ENCODE measurements around the gene TMEM74B. TPM values are rescaled to one million over a fixed set of nuclear protein-coding genes. Genes with fewer than 3 reads are reported as not detected.
A peak's percentile ranks its signal among the peaks of the same experiment; 100 is the strongest.

TMEM74B gene
- total and polyA plus RNA-seq, 9 of the 15 experiments (the other 6 are each of a cell fraction or from before 2014, with no cell fraction given) = 0.24 to 19.0 (median 7.5) TPM

DNA sequence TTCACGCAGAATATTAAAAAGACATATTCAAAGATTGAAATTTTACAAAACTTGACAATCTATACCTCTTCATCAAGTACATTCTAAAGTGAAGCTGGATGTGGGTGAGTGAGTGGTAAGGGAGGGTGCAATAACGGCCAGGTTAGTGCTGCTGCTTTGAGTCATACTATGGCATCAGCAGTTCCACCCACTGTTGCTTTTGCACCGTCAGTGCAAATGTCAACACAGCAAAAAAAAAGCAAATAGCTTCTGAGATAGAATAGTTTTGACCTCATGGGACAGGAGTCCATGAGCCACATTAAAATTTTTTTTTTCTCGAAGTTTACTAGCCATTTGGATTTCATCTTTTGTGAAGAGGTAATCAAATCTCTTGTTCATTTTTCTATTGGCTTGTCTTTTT is 34.6 kb downstream of the TMEM74B start:
- Histone ChIP-seq H3K4me2 (ENCODE audit: insufficient read depth, low read length) (no peak overlapping the region), H3K27me3 (ENCODE audit: control insufficient read depth in 2 of 2, insufficient read depth in 2 of 2, low read length in 2 of 2) (no peaks in the 10 kb centered on the region), H3K4me3 (no peak overlapping the region), H3K9me1 (ENCODE audit: control insufficient read depth, insufficient read depth, low read length) (no peaks in the 10 kb centered on the region), H3K36me3 (ENCODE audit: control insufficient read depth, insufficient read depth, low read length) (peaks cover 69% of the 10 kb centered on the region), H3K27ac (ENCODE audit: extremely low read depth, low read depth, low read length) (no peak overlapping the region), H3K4me1 (replicated peaks in 1 of 2; ENCODE audit: control insufficient read depth in 2 of 2, insufficient read depth in 2 of 2, low read length in 2 of 2) (no peaks in the 10 kb centered on the region), H4K20me1 (replicated peaks; ENCODE audit: control insufficient read depth, insufficient read depth, low read length) (no peaks in the 10 kb centered on the region), H3K9me3 (replicated peaks; ENCODE audit: control insufficient read depth, insufficient read depth, low read depth, low read length) (no peaks in the 10 kb centered on the region), H3K79me2 (ENCODE audit: control insufficient read depth, insufficient read depth, low read length) (no peaks in the 10 kb centered on the region; the same call in 2 of the 3 replicates), H3K9ac (ENCODE audit: insufficient read depth in 1 of 2, low read depth in 2 of 2, low read length in 2 of 2) (no peak overlapping the region), H2AFZ (ENCODE audit: low read depth, low read length) (no peak overlapping the region)
- POLR2A ChIA-PET = interaction anchor here (0.6 to 1.3 kb wide), 3 partner anchors 8 to 161 kb away, joined by 3 to 4 read pairs (median 4); no protein-coding TSS in a partner anchor
- WGBS (ENCODE audit: insufficient coverage, low coverage, missing lambda C conversion rate) = 64% methylated on average over 4 of the region's 4 CpGs
- intact Hi-C loops (cut with micrococcal nuclease) (no loop called here), in situ Hi-C loops (cut with MboI) (no loop called here)
- BruUV-seq (replicated peaks) = no TSS peak
- CTCF ChIA-PET (ENCODE audit: low intra/inter-chr PET ratio) = interaction anchor here (0.7 kb wide), 1 partner anchor 534 kb away, joined by 3 read pairs; no protein-coding TSS in a partner anchor
- ATAC-seq (no peak), DNase-seq (ENCODE audit: extremely low read depth in 1 of 4, low spot score in 3 of 4) (no peak), FAIRE-seq (no peak)
- TF ChIP-seq, protein P1, sequence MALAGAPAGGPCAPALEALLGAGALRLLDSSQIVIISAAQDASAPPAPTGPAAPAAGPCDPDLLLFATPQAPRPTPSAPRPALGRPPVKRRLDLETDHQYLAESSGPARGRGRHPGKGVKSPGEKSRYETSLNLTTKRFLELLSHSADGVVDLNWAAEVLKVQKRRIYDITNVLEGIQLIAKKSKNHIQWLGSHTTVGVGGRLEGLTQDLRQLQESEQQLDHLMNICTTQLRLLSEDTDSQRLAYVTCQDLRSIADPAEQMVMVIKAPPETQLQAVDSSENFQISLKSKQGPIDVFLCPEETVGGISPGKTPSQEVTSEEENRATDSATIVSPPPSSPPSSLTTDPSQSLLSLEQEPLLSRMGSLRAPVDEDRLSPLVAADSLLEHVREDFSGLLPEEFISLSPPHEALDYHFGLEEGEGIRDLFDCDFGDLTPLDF (CRISPR knock-in tag; IDR thresholded peaks at IDR 0.05) = no peak
- no peak for TF ChIP-seq MEF2A (IDR thresholded peaks at IDR 0.05; ENCODE audit: control insufficient read depth, low read depth, low read length)
- TF ChIP-seq HNRNPLL (IDR thresholded peaks at IDR 0.05; ENCODE audit: low read depth, low read length, poor library complexity, severe bottlenecking) = no peak
- TF ChIP-seq POLR2AphosphoS5 (IDR thresholded peaks at IDR 0.05; ENCODE audit: control insufficient read depth, insufficient read depth, low read depth, low read length) = no peak
- TF ChIP-seq, protein P2, sequence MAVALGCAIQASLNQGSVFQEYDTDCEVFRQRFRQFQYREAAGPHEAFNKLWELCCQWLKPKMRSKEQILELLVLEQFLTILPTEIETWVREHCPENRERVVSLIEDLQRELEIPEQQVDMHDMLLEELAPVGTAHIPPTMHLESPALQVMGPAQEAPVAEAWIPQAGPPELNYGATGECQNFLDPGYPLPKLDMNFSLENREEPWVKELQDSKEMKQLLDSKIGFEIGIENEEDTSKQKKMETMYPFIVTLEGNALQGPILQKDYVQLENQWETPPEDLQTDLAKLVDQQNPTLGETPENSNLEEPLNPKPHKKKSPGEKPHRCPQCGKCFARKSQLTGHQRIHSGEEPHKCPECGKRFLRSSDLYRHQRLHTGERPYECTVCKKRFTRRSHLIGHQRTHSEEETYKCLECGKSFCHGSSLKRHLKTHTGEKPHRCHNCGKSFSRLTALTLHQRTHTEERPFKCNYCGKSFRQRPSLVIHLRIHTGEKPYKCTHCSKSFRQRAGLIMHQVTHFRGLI (CRISPR knock-in tag; IDR thresholded peaks at IDR 0.05) = no peak
- TF ChIP-seq SIX5 (IDR thresholded peaks at IDR 0.05; ENCODE audit: borderline replicate concordance in 1 of 2, insufficient read depth in 1 of 2, low read depth in 1 of 2, low read length in 2 of 2) = no peak
- TF ChIP-seq SP1 (CRISPR knock-in tag; IDR thresholded peaks at IDR 0.05) = no peak
- TF ChIP-seq ZBTB17 (CRISPR knock-in tag; IDR thresholded peaks at IDR 0.05) = no peak
- TF ChIP-seq CBX2 (IDR thresholded peaks at IDR 0.05; ENCODE audit: insufficient read depth, low read length, poor library complexity, severe bottlenecking) = no peak
- TF ChIP-seq, protein P3, sequence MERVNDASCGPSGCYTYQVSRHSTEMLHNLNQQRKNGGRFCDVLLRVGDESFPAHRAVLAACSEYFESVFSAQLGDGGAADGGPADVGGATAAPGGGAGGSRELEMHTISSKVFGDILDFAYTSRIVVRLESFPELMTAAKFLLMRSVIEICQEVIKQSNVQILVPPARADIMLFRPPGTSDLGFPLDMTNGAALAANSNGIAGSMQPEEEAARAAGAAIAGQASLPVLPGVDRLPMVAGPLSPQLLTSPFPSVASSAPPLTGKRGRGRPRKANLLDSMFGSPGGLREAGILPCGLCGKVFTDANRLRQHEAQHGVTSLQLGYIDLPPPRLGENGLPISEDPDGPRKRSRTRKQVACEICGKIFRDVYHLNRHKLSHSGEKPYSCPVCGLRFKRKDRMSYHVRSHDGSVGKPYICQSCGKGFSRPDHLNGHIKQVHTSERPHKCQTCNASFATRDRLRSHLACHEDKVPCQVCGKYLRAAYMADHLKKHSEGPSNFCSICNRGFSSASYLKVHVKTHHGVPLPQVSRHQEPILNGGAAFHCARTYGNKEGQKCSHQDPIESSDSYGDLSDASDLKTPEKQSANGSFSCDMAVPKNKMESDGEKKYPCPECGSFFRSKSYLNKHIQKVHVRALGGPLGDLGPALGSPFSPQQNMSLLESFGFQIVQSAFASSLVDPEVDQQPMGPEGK (CRISPR knock-in tag; IDR thresholded peaks at IDR 0.05; ENCODE audit: borderline replicate concordance) = no peak
- no peak for TF ChIP-seq GABPB1 (CRISPR knock-in tag; IDR thresholded peaks at IDR 0.05)
- TF ChIP-seq ZNF75A (CRISPR knock-in tag; IDR thresholded peaks at IDR 0.05) = no peak
- TF ChIP-seq WHSC1 (IDR thresholded peaks at IDR 0.05; ENCODE audit: low read length) = no peak
- peak; percentile 21; the same call in 1 of the 2 replicates for TF ChIP-seq MAFF (IDR thresholded peaks at IDR 0.05; ENCODE audit: low read length)
- no peak for TF ChIP-seq SETDB1 (IDR thresholded peaks at IDR 0.05; ENCODE audit: low read length)
- TF ChIP-seq, protein P4, sequence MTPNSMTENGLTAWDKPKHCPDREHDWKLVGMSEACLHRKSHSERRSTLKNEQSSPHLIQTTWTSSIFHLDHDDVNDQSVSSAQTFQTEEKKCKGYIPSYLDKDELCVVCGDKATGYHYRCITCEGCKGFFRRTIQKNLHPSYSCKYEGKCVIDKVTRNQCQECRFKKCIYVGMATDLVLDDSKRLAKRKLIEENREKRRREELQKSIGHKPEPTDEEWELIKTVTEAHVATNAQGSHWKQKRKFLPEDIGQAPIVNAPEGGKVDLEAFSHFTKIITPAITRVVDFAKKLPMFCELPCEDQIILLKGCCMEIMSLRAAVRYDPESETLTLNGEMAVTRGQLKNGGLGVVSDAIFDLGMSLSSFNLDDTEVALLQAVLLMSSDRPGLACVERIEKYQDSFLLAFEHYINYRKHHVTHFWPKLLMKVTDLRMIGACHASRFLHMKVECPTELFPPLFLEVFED (CRISPR knock-in tag; conservative IDR thresholded peaks at IDR 0.05) = no peak
- TF ChIP-seq XRCC4 (IDR thresholded peaks at IDR 0.05; ENCODE audit: extremely low read depth, insufficient read depth, insufficient read length) = no peak

All from K562 (cell line).